ENCODE measurements around the gene CGB5.
"Not testable (repeated sequence)": the region's sequence is repeated elsewhere in the genome, so short reads cannot be mapped to it uniquely, and the experiment has no call there.

The CGB5 gene

GRCh38 chr19:49049834-49050233 is 6.2 kb downstream of the CGB5 start:
- H3K4me1 ChIP-seq (ENCODE audit: control insufficient read depth, insufficient read depth, low read length); H3K4me3 ChIP-seq (ENCODE audit: low read length); H3K9me3 ChIP-seq (ENCODE audit: control insufficient read depth, low read length); H3K27me3 ChIP-seq (ENCODE audit: control insufficient read depth, insufficient read depth, low read length); H3K36me3 ChIP-seq (ENCODE audit: control insufficient read depth, insufficient read depth, low read length); H3K9ac ChIP-seq (ENCODE audit: low read length): not testable (repeated sequence)

- not testable (repeated sequence) for H3K4me3 ChIP-seq (ENCODE audit: low read length); H3K36me3 ChIP-seq (ENCODE audit: control insufficient read depth, insufficient read depth, low read length); H3K27me3 ChIP-seq (ENCODE audit: control insufficient read depth, insufficient read depth, low read length); H3K4me1 ChIP-seq (ENCODE audit: control insufficient read depth, insufficient read depth, low read length); H3K9ac ChIP-seq (ENCODE audit: low read length); H3K9me3 ChIP-seq (ENCODE audit: control insufficient read depth, low read length)
These were observed 6.9 kb downstream of the CGB5 start for GRCh38 chr19:49050376-49051033.

GRCh38 chr19:49056101-49056901 is 12.7 kb downstream of the CGB5 start:
- Histone ChIP-seq H3K9ac (ENCODE audit: low read length) (peak overlapping the region; percentile 25), H3K36me3 (ENCODE audit: control insufficient read depth, insufficient read depth, low read length) (no peaks in the 10 kb centered on the region), H3K27me3 (ENCODE audit: control insufficient read depth, insufficient read depth, low read length) (peaks cover 39% of the 10 kb centered on the region), H3K4me3 (ENCODE audit: low read length) (peak overlapping the region; percentile 33), H3K4me1 (ENCODE audit: control insufficient read depth, insufficient read depth, low read length) (peaks cover 24% of the 10 kb centered on the region), H3K9me3 (ENCODE audit: control insufficient read depth, low read length) (no peaks in the 10 kb centered on the region)

GRCh38 chr19:49056902-49057596 is 13.4 kb downstream of the CGB5 start:
- peaks cover 45% of the 10 kb centered on the region for H3K27me3 ChIP-seq (ENCODE audit: control insufficient read depth, insufficient read depth, low read length)
- not testable (repeated sequence) for H3K9ac ChIP-seq (ENCODE audit: low read length)

GRCh38 chr19:49057636-49058234 is 14.1 kb downstream of the CGB5 start, which contains the start of gene CGB7:
Gene CGB7, minus strand, starts transcription at chr19:49057749. Its CDS starts 2,374 bp downstream, at chr19:49055375.
- peaks cover 24% of the 10 kb centered on the region for H3K4me1 ChIP-seq (ENCODE audit: control insufficient read depth, insufficient read depth, low read length)
- peak within 1 kb of the TSS; percentile 25 for H3K9ac ChIP-seq (ENCODE audit: low read length)
- H3K27me3 ChIP-seq (ENCODE audit: control insufficient read depth, insufficient read depth, low read length), result peaks cover 48% of the 10 kb centered on the region

More at GRCh38 chr19:49056902-49057596, 13.4 kb downstream of the CGB5 start:
- H3K36me3 ChIP-seq (ENCODE audit: control insufficient read depth, insufficient read depth, low read length); H3K4me3 ChIP-seq (ENCODE audit: low read length); H3K9me3 ChIP-seq (ENCODE audit: control insufficient read depth, low read length): not testable (repeated sequence)
- H3K4me1 ChIP-seq (ENCODE audit: control insufficient read depth, insufficient read depth, low read length), result peaks cover 24% of the 10 kb centered on the region

GRCh38 chr19:49058562-49058961 is 14.9 kb downstream of the CGB5 start:
- Histone ChIP-seq H3K4me1 (ENCODE audit: control insufficient read depth, insufficient read depth, low read length) (peaks cover 24% of the 10 kb centered on the region), H3K9ac (ENCODE audit: low read length) (no peak overlapping the region), H3K27me3 (ENCODE audit: control insufficient read depth, insufficient read depth, low read length) (peaks cover 48% of the 10 kb centered on the region), H3K9me3 (ENCODE audit: control insufficient read depth, low read length) (no peaks in the 10 kb centered on the region), H3K36me3 (ENCODE audit: control insufficient read depth, insufficient read depth, low read length) (no peaks in the 10 kb centered on the region), H3K4me3 (ENCODE audit: low read length) (no peak overlapping the region)

More at GRCh38 chr19:49057636-49058234, 14.1 kb downstream of the CGB5 start, which contains the start of gene CGB7:
- no peaks in the 10 kb centered on the region for H3K36me3 ChIP-seq (ENCODE audit: control insufficient read depth, insufficient read depth, low read length)
- no peaks in the 10 kb centered on the region for H3K9me3 ChIP-seq (ENCODE audit: control insufficient read depth, low read length)
- H3K4me3 ChIP-seq (ENCODE audit: low read length), result no peak within 1 kb of the TSS

GRCh38 chr19:49059053-49059452 is 15.4 kb downstream of the CGB5 start:
- peaks cover 52% of the 10 kb centered on the region for H3K27me3 ChIP-seq (ENCODE audit: control insufficient read depth, insufficient read depth, low read length)
- no peaks in the 10 kb centered on the region for H3K9me3 ChIP-seq (ENCODE audit: control insufficient read depth, low read length)
- no peak overlapping the region for H3K9ac ChIP-seq (ENCODE audit: low read length)
- peaks cover 24% of the 10 kb centered on the region for H3K4me1 ChIP-seq (ENCODE audit: control insufficient read depth, insufficient read depth, low read length)
- H3K4me3 ChIP-seq (ENCODE audit: low read length), result no peak overlapping the region
- H3K36me3 ChIP-seq (ENCODE audit: control insufficient read depth, insufficient read depth, low read length), result no peaks in the 10 kb centered on the region

- peaks cover 25% of the 10 kb centered on the region for H3K4me1 ChIP-seq (ENCODE audit: control insufficient read depth, insufficient read depth, low read length)
- H3K9me3 ChIP-seq (ENCODE audit: control insufficient read depth, low read length), result no peaks in the 10 kb centered on the region
- no peak overlapping the region for H3K9ac ChIP-seq (ENCODE audit: low read length)
- H3K36me3 ChIP-seq (ENCODE audit: control insufficient read depth, insufficient read depth, low read length), result no peaks in the 10 kb centered on the region
- no peak overlapping the region for H3K4me3 ChIP-seq (ENCODE audit: low read length)
- peaks cover 61% of the 10 kb centered on the region for H3K27me3 ChIP-seq (ENCODE audit: control insufficient read depth, insufficient read depth, low read length)
These were observed 17.4 kb downstream of the CGB5 start for GRCh38 chr19:49061000-49061399.

GRCh38 chr19:49061445-49061844 is 17.8 kb downstream of the CGB5 start:
- H3K9me3 ChIP-seq (ENCODE audit: control insufficient read depth, low read length), result no peaks in the 10 kb centered on the region
- no peak overlapping the region for H3K4me3 ChIP-seq (ENCODE audit: low read length)
- H3K36me3 ChIP-seq (ENCODE audit: control insufficient read depth, insufficient read depth, low read length), result no peaks in the 10 kb centered on the region
- H3K27me3 ChIP-seq (ENCODE audit: control insufficient read depth, insufficient read depth, low read length), result peaks cover 61% of the 10 kb centered on the region
- H3K9ac ChIP-seq (ENCODE audit: low read length), result no peak overlapping the region
- H3K4me1 ChIP-seq (ENCODE audit: control insufficient read depth, insufficient read depth, low read length), result peaks cover 21% of the 10 kb centered on the region

GRCh38 chr19:49064029-49064629 is 20.5 kb downstream of the CGB5 start:
- no peak overlapping the region for H3K9ac ChIP-seq (ENCODE audit: low read length)
- H3K27me3 ChIP-seq (ENCODE audit: control insufficient read depth, insufficient read depth, low read length), result peaks cover 54% of the 10 kb centered on the region
- H3K4me3 ChIP-seq (ENCODE audit: low read length), result no peak overlapping the region
- peaks cover 6% of the 10 kb centered on the region for H3K4me1 ChIP-seq (ENCODE audit: control insufficient read depth, insufficient read depth, low read length)
- H3K9me3 ChIP-seq (ENCODE audit: control insufficient read depth, low read length), result no peaks in the 10 kb centered on the region
- no peaks in the 10 kb centered on the region for H3K36me3 ChIP-seq (ENCODE audit: control insufficient read depth, insufficient read depth, low read length)

GRCh38 chr19:49064768-49065611 is 21.3 kb downstream of the CGB5 start, which contains the start of gene NTF4:
Gene NTF4, minus strand, starts transcription at chr19:49064818. Its CDS starts 2,821 bp downstream, at chr19:49061997.
- H3K9ac ChIP-seq (ENCODE audit: low read length), result no peak within 1 kb of the TSS
- no peaks in the 10 kb centered on the region for H3K9me3 ChIP-seq (ENCODE audit: control insufficient read depth, low read length)
- peaks cover 6% of the 10 kb centered on the region for H3K4me1 ChIP-seq (ENCODE audit: control insufficient read depth, insufficient read depth, low read length)
- H3K27me3 ChIP-seq (ENCODE audit: control insufficient read depth, insufficient read depth, low read length), result peaks cover 55% of the 10 kb centered on the region
- H3K4me3 ChIP-seq (ENCODE audit: low read length), result no peak within 1 kb of the TSS
- H3K36me3 ChIP-seq (ENCODE audit: control insufficient read depth, insufficient read depth, low read length), result no peaks in the 10 kb centered on the region

All from mucosa of stomach (tissue), 1 donor.